HL-60 (cell line): ENCODE results near the gene LENEP.

Source experiments
- CTCF ChIP-seq: IDR thresholded peaks from one replicate; pipeline ENCODE4 v1.5.1; 2011; ENCODE audit warnings: low read length, control low read depth, inconsistent platforms; ENCODE audit not compliant: insufficient read depth
- GABPA ChIP-seq: IDR thresholded peaks from 2 replicates; pipeline ENCODE4 v1.6.1; 2012; ENCODE audit warnings: low read depth
- POLR2AphosphoS5 ChIP-seq: IDR thresholded peaks from 2 replicates; pipeline ENCODE4 v1.6.1; 2012; ENCODE audit warnings: low read depth
- REST ChIP-seq: IDR thresholded peaks from 2 replicates; pipeline ENCODE4 v1.6.1; 2012; ENCODE audit warnings: low read depth; ENCODE audit not compliant: insufficient replicate concordance

DNA sequence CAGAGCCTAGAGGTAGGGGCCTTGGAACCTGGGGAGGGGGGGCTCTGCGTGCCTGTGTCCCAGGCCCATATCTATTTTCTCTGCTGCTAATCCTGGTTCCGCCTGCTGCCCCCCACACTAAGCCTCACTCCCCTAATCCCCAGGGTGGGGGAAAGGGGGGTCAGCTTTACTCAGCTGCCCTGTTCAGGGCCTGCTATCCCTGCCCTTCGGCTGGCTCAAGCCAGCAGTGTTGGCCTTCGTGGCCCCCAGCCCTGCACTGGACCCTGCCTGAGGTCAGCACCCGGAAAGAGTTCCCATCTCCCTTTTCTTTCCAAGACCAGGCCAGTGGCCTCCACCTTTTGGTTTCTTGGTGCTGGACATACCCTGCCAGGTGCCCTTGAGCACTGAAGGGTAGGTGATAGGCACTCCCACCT is 17.6 kb downstream of the LENEP start:
- TF ChIP-seq CTCF = no peak
- no peak for TF ChIP-seq POLR2AphosphoS5
- no peak for TF ChIP-seq REST
- no peak for TF ChIP-seq GABPA
